Vagina (tissue), 2 donors: ENCODE data around the gene EML4. TPM values are rescaled to one million over a fixed set of nuclear protein-coding genes. Genes with fewer than 3 reads are reported as not detected.

Source experiments
- DNase-seq, 2 donors: peaks; one replicate each; pipeline ENCODE4 v3.0.0-alpha.2; 2017; ENCODE audit errors: extremely low spot score in 2 of 2
- H3K27ac ChIP-seq: fragments of 200-600 bp; sonication (generic); one replicate; pipeline ENCODE4 v1.5.1; 2019
- H3K27me3 ChIP-seq: fragments of 200-600 bp; sonication (generic); one replicate; pipeline ENCODE4 v1.5.1; 2019
- H3K36me3 ChIP-seq, 2 donors: fragments of 200-600 bp; sonication (generic); one replicate each; pipeline ENCODE4 v1.5.1; 2017 to 2019
- H3K4me1 ChIP-seq: fragments of 200-600 bp; sonication (generic); one replicate; pipeline ENCODE4 v1.5.1; 2019
- H3K4me3 ChIP-seq, 2 donors: fragments of 200-600 bp; sonication (generic); 1 replicate in 1 of 2; 2 replicates in 1 of 2; pipeline ENCODE4 v1.5.1; 2016 to 2019
- H3K9me3 ChIP-seq: fragments of 200-600 bp; sonication (generic); one replicate; pipeline ENCODE4 v1.5.1; 2019
- POLR2A ChIP-seq, 2 donors: fragments of 450-650 bp; IDR thresholded peaks; one replicate each; pipeline ENCODE4 v1.6.1; 2017; ENCODE audit warnings: antibody characterized with exemption in 2 of 2, mild to moderate bottlenecking in 2 of 2, moderate library complexity in 2 of 2
- POLR2AphosphoS5 ChIP-seq, 2 donors: sonication (generic); formaldehyde crosslinking; IDR thresholded peaks; one replicate each; pipeline ENCODE4 v1.9.0; 2017; ENCODE audit warnings: antibody characterized with exemption in 2 of 2, mild to moderate bottlenecking in 2 of 2, low read depth in 1 of 2; ENCODE audit not compliant: insufficient read depth in 1 of 2
- intact Hi-C: fragments of 100-400 bp; cut with DNase I; formaldehyde crosslinking; loops from one replicate; pipeline ENCODE4 v1.15.1; 2023
- total RNA-seq: library from RNA; depleted of rRNA; stranded (reverse); fragments of >200 nt; gene quantifications from one replicate; pipeline ENCODE4 v1.2.3, GENCODE V29; 2016
- TF ChIP-seq, protein P1 (sequence below), 3 experiments: fragments of 450-650 bp in 2 of 3; fragments of 200-600 bp in 1 of 3; sonication (generic) in 1 of 3; IDR thresholded peaks; one replicate each; pipeline ENCODE4 v1.5.1; 2017 to 2019; ENCODE audit warnings: antibody characterized with exemption in 3 of 3, mild to moderate bottlenecking in 2 of 3, moderate library complexity in 2 of 3

EML4 gene
- total RNA-seq, 1 donor from 2014 or later: 26.0 TPM

DNA sequence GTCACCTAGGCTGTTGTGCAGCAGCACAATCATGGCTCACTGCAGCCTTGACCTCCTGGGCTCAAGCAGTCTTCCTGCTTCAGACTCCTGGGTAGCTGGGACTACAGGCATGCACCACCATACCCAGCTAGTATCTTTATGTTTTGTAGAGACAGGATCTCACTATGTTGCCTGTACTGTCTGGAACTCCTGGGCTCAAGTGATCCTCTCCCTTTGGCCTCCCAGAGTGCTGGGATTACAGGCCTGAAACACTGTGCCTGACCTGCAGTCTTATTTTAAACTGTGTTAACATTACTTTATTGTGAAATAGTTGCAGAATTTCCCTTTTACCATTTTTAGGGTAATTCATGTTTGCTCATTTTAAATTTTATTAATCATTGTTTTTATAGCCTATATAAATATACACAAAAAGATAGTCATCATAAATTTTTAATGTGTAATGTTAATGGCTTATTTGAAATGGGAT lies 24.6 kb downstream of the EML4 start:
- DNase-seq: no peak
- Histone ChIP-seq H3K4me1 (peaks cover 8% of the 10 kb centered on the region), H3K36me3 (no peaks in the 10 kb centered on the region), H3K27me3 (no peaks in the 10 kb centered on the region), H3K9me3 (no peaks in the 10 kb centered on the region), H3K27ac (no peak overlapping the region), H3K4me3 (no peak overlapping the region)
- intact Hi-C loops: no loop called here
- no peak for TF ChIP-seq POLR2A (IDR thresholded peaks at IDR 0.05)
- no peak for TF ChIP-seq POLR2AphosphoS5 (IDR thresholded peaks at IDR 0.05; ENCODE audit: insufficient read depth in 1 of 2, low read depth in 1 of 2)
- TF ChIP-seq, protein P1, sequence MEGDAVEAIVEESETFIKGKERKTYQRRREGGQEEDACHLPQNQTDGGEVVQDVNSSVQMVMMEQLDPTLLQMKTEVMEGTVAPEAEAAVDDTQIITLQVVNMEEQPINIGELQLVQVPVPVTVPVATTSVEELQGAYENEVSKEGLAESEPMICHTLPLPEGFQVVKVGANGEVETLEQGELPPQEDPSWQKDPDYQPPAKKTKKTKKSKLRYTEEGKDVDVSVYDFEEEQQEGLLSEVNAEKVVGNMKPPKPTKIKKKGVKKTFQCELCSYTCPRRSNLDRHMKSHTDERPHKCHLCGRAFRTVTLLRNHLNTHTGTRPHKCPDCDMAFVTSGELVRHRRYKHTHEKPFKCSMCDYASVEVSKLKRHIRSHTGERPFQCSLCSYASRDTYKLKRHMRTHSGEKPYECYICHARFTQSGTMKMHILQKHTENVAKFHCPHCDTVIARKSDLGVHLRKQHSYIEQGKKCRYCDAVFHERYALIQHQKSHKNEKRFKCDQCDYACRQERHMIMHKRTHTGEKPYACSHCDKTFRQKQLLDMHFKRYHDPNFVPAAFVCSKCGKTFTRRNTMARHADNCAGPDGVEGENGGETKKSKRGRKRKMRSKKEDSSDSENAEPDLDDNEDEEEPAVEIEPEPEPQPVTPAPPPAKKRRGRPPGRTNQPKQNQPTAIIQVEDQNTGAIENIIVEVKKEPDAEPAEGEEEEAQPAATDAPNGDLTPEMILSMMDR (IDR thresholded peaks at IDR 0.05): no peak

DNA sequence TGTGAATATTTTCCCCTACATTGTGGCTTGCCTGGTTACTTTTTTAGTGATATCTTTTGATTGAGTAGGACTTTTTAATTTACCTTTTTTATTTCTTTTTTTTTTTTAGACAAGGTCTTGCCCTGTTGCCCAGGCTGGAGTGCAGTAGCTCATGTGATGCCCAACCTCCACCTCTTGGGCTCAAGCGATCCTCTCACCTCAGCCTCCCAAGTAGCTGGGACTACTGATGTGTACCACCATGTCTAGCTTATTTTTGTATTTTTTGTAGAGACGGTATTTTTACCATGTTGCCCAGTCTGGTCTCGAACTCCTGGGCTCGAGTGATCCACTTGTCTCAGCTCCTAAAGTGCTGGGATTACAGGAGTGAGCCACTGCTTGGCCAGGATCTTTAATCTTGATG lies 25.3 kb downstream of the EML4 start:
- Histone ChIP-seq H3K27me3 (no peaks in the 10 kb centered on the region), H3K9me3 (no peaks in the 10 kb centered on the region), H3K27ac (no peak overlapping the region)

DNA sequence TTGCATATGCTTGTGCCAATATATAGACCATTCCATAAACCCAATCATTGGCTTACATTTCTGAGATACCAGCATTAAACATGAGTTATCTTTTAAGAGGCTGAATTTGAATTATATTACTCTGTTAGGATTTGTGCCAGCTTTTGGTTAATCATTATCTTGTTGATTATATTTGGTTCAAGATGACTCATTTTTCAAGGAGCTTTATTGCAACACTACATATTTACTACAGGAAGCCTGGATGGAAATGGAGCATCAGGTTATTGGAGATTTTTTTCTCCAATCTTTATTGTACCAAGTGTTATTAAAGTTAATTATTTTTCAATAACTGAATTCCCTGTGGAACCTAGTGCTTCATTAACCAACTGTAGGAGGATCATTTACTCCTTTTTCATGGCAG lies 26.4 kb downstream of the EML4 start:
- TF ChIP-seq POLR2A (IDR thresholded peaks at IDR 0.05) (no peak), POLR2AphosphoS5 (IDR thresholded peaks at IDR 0.05; ENCODE audit: insufficient read depth in 1 of 2, low read depth in 1 of 2) (no peak)
- TF ChIP-seq, protein P1 (IDR thresholded peaks at IDR 0.05): no peak
- DNase-seq: no peak
- H3K36me3 ChIP-seq: no peaks in the 10 kb centered on the region
- H3K27me3 ChIP-seq: no peaks in the 10 kb centered on the region
- peaks cover 8% of the 10 kb centered on the region for H3K4me1 ChIP-seq
- intact Hi-C loops: no loop called here
- H3K4me3 ChIP-seq: no peak overlapping the region
- no peak overlapping the region for H3K27ac ChIP-seq
- no peaks in the 10 kb centered on the region for H3K9me3 ChIP-seq

More for the DNA sequence above, 25.3 kb downstream of the EML4 start:
- H3K36me3 ChIP-seq: no peaks in the 10 kb centered on the region
- no peak overlapping the region for H3K4me3 ChIP-seq
- H3K4me1 ChIP-seq: peaks cover 8% of the 10 kb centered on the region
- TF ChIP-seq, protein P1 (IDR thresholded peaks at IDR 0.05): no peak
- intact Hi-C loops: no loop called here
- DNase-seq: no peak

DNA sequence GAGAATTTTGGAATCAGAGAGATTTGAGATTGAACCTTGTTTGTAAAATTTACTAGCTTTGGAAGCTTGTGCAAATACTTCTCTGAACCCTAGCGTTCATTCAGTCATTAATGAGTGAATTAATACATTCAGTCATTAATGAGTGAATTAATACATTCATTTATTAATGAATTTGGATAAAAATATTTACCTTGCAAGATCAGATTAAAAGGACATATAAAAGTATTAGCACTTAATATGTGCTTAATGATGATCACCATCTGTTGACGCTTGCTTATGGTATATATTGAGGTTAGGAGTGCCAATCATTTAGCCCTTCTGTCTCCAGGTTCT lies 26.9 kb downstream of the EML4 start:
- intact Hi-C loops: no loop called here
- Histone ChIP-seq H3K27me3 (no peaks in the 10 kb centered on the region), H3K27ac (no peak overlapping the region), H3K4me3 (no peak overlapping the region), H3K36me3 (no peaks in the 10 kb centered on the region), H3K4me1 (peaks cover 8% of the 10 kb centered on the region), H3K9me3 (no peaks in the 10 kb centered on the region)
- no peak for DNase-seq
- TF ChIP-seq, protein P1 (IDR thresholded peaks at IDR 0.05): no peak
- TF ChIP-seq POLR2A (IDR thresholded peaks at IDR 0.05): no peak
- TF ChIP-seq POLR2AphosphoS5 (IDR thresholded peaks at IDR 0.05; ENCODE audit: insufficient read depth in 1 of 2, low read depth in 1 of 2): no peak

DNA sequence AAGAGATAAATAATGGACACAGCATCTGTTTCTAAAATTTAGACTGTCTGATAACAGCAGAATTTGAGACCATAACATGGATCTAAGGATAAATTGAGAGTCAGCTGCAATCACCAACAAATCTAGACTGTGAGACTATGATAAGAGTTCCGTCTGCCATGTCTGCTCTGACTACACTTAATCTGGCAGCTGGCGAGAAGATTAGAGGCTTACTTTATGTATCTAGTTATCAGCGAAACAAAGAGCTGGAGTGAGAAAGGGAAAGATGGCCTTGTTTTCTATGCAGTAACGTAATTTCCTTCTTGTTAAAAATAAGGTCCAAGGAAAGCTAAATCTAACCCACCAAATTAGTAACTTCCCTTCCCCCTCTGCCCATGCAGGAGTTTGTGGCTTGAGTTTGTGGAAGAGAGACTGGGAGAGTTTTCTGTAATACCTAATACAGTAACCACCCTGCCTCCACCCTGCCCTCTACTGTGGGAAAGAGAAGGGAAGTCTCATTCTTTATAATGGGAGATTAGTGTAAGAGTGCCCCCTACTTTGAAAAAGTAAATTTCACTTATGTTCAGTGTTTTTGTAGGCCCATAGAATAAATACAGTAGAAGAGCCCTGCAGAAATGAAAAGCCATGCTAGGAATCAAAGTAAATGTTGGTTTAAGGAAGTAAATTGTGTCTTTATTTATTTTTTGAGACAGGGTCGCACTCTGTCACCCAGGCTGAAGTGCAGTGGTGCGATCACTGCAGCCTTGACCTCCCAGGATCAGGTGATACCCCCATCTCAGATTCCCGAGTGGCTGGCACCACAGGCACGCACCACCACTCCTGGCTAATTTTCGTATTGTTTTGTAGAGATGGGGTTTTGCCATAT lies 27.5 kb downstream of the EML4 start:
- Histone ChIP-seq H3K27ac (no peak overlapping the region), H3K36me3 (no peaks in the 10 kb centered on the region), H3K4me3 (no peak overlapping the region), H3K4me1 (peaks cover 8% of the 10 kb centered on the region), H3K27me3 (no peaks in the 10 kb centered on the region), H3K9me3 (no peaks in the 10 kb centered on the region)
- TF ChIP-seq POLR2A (IDR thresholded peaks at IDR 0.05) (no peak), POLR2AphosphoS5 (IDR thresholded peaks at IDR 0.05; ENCODE audit: insufficient read depth in 1 of 2, low read depth in 1 of 2) (no peak)
- TF ChIP-seq, protein P1 (IDR thresholded peaks at IDR 0.05): peak in 1 of 3 experiments; percentile 54
- DNase-seq: no peak
- intact Hi-C loops: no loop called here
